Upper lobe of left lung (tissue), 4 donors: ENCODE data around the gene GSTO1.

Source experiments
- POLR2A ChIP-seq, 4 donors: fragments of 450-650 bp; IDR thresholded peaks; one replicate each; pipeline ENCODE4 v1.5.1; 2016 to 2017; ENCODE audit warnings: antibody characterized with exemption in 4 of 4, mild to moderate bottlenecking in 2 of 4
- TF ChIP-seq, protein P1 (sequence below), 6 experiments: fragments of 450-650 bp in 4 of 6; fragments of 200-600 bp in 2 of 6; sonication (generic) in 2 of 6; IDR thresholded peaks; one replicate each; pipeline ENCODE4 v1.5.1; 2016 to 2019; ENCODE audit warnings: antibody characterized with exemption in 6 of 6

GRCh38 chr10:104231784-104232612 lies 22.7 kb upstream of the GSTO1 start, which contains the start of gene CFAP43:
- TF ChIP-seq, protein P1, sequence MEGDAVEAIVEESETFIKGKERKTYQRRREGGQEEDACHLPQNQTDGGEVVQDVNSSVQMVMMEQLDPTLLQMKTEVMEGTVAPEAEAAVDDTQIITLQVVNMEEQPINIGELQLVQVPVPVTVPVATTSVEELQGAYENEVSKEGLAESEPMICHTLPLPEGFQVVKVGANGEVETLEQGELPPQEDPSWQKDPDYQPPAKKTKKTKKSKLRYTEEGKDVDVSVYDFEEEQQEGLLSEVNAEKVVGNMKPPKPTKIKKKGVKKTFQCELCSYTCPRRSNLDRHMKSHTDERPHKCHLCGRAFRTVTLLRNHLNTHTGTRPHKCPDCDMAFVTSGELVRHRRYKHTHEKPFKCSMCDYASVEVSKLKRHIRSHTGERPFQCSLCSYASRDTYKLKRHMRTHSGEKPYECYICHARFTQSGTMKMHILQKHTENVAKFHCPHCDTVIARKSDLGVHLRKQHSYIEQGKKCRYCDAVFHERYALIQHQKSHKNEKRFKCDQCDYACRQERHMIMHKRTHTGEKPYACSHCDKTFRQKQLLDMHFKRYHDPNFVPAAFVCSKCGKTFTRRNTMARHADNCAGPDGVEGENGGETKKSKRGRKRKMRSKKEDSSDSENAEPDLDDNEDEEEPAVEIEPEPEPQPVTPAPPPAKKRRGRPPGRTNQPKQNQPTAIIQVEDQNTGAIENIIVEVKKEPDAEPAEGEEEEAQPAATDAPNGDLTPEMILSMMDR (IDR thresholded peaks at IDR 0.05), result peak in 2 of 6 experiments; percentile 36 to 38
- peak in 2 of 4 donors; percentile 58 to 63 for TF ChIP-seq POLR2A (IDR thresholded peaks at IDR 0.05)
